Suprapubic skin (tissue), 4 donors: ENCODE results near the gene MED26. TPM values are rescaled to one million over a fixed set of nuclear protein-coding genes. Genes with fewer than 3 reads are reported as not detected.
A peak's percentile ranks its signal among the peaks of the same experiment; 100 is the strongest.

Source experiments
- DNase-seq, 2 donors: peaks; one replicate each; pipeline ENCODE4 v3.0.0-alpha.2; 2019; ENCODE audit warnings: low spot score in 2 of 2
- H3K27ac ChIP-seq: fragments of 200-600 bp; sonication (generic); one replicate; pipeline ENCODE4 v1.5.1; 2019
- H3K27me3 ChIP-seq: fragments of 200-600 bp; sonication (generic); one replicate; pipeline ENCODE4 v1.5.1; 2019
- H3K36me3 ChIP-seq: fragments of 200-600 bp; sonication (generic); one replicate; pipeline ENCODE4 v1.5.1; 2019
- H3K4me1 ChIP-seq: fragments of 200-600 bp; sonication (generic); one replicate; pipeline ENCODE4 v1.5.1; 2019
- H3K4me3 ChIP-seq: fragments of 200-600 bp; sonication (generic); one replicate; pipeline ENCODE4 v1.5.1; 2019; ENCODE audit warnings: mild to moderate bottlenecking
- H3K9me3 ChIP-seq: fragments of 200-600 bp; sonication (generic); one replicate; pipeline ENCODE4 v1.5.1; 2019
- CTCF ChIP-seq, 2 donors: fragments of 200-600 bp in 1 of 2; fragments of 450-650 bp in 1 of 2; sonication (generic) in 1 of 2; IDR thresholded peaks; one replicate each; pipeline ENCODE4 v1.5.1; 2016 to 2019; ENCODE audit warnings: antibody characterized with exemption in 2 of 2, mild to moderate bottlenecking in 1 of 2, moderate library complexity in 1 of 2
- EP300 ChIP-seq: sonication (generic); formaldehyde crosslinking; IDR thresholded peaks from one replicate; pipeline ENCODE4 v1.6.1; 2017; ENCODE audit warnings: antibody characterized with exemption
- POLR2A ChIP-seq, 2 donors: fragments of 450-650 bp; IDR thresholded peaks; one replicate each; pipeline ENCODE4 v1.6.1; 2017; ENCODE audit warnings: antibody characterized with exemption in 2 of 2, mild to moderate bottlenecking in 2 of 2, moderate library complexity in 2 of 2
- POLR2AphosphoS5 ChIP-seq, 3 donors: sonication (generic); formaldehyde crosslinking; IDR thresholded peaks; one replicate each; pipeline ENCODE4 v1.6.1; 2017; ENCODE audit warnings: antibody characterized with exemption in 3 of 3
- WGBS: methylation state at CpG from one replicate; pipeline ENCODE4 v1.1.5; 2018; 5-methylcytosine and 5-hydroxymethylcytosine counted together
- total RNA-seq, 4 donors: library from RNA; depleted of rRNA; stranded (reverse); fragments of >200 nt; gene quantifications; one replicate each; pipeline ENCODE4 v1.1.0, GENCODE V29; 2016

Gene MED26
- total RNA-seq, 4 donors from 2014 or later = 13.1 to 15.4 (median 14.6) TPM

- Histone ChIP-seq H3K9me3 (no peaks in the 10 kb centered on the region), H3K4me3 (no peak overlapping the region), H3K4me1 (peaks cover 76% of the 10 kb centered on the region), H3K36me3 (no peaks in the 10 kb centered on the region), H3K27me3 (no peaks in the 10 kb centered on the region), H3K27ac (no peak overlapping the region)
- no peak for TF ChIP-seq POLR2AphosphoS5 (IDR thresholded peaks at IDR 0.05)
- no peak for DNase-seq
- 78% methylated on average over 4 of the region's 10 CpGs for WGBS
Observed at GRCh38 chr19:16591803-16592556, 36.0 kb downstream of the MED26 start.

GRCh38 chr19:16590876-16591802 lies 36.9 kb downstream of the MED26 start:
- TF ChIP-seq POLR2A (IDR thresholded peaks at IDR 0.05) = no peak
- no peak for TF ChIP-seq POLR2AphosphoS5 (IDR thresholded peaks at IDR 0.05)
- no peak for TF ChIP-seq EP300
- no peak for TF ChIP-seq CTCF (IDR thresholded peaks at IDR 0.05)
- 87% methylated on average over 6 of the region's 9 CpGs for WGBS
- no peak for DNase-seq
- Histone ChIP-seq H3K27ac (no peak overlapping the region), H3K4me3 (no peak overlapping the region), H3K36me3 (no peaks in the 10 kb centered on the region), H3K27me3 (no peaks in the 10 kb centered on the region), H3K4me1 (peaks cover 84% of the 10 kb centered on the region), H3K9me3 (no peaks in the 10 kb centered on the region)

- H3K4me3 ChIP-seq = no peak overlapping the region
- no peaks in the 10 kb centered on the region for H3K9me3 ChIP-seq
- no peaks in the 10 kb centered on the region for H3K27me3 ChIP-seq
- 49% methylated on average over 3 of the region's 3 CpGs for WGBS
- H3K27ac ChIP-seq = no peak overlapping the region
- TF ChIP-seq EP300 = no peak
- no peak for TF ChIP-seq POLR2AphosphoS5 (IDR thresholded peaks at IDR 0.05)
- TF ChIP-seq CTCF (IDR thresholded peaks at IDR 0.05) = no peak
- no peak for TF ChIP-seq POLR2A (IDR thresholded peaks at IDR 0.05)
- peaks cover 88% of the 10 kb centered on the region for H3K4me1 ChIP-seq
- peak in 1 of 2 donors; percentile 61 for DNase-seq
- H3K36me3 ChIP-seq = no peaks in the 10 kb centered on the region
Observed at GRCh38 chr19:16589917-16590316, 38.1 kb downstream of the MED26 start.

- TF ChIP-seq POLR2A (IDR thresholded peaks at IDR 0.05) = no peak
- TF ChIP-seq CTCF (IDR thresholded peaks at IDR 0.05) = no peak
- TF ChIP-seq POLR2AphosphoS5 (IDR thresholded peaks at IDR 0.05) = no peak
- TF ChIP-seq EP300 = no peak
- DNase-seq = peak in 1 of 2 donors; percentile 49
- WGBS = 87% methylated on average over 10 of the region's 11 CpGs
- no peaks in the 10 kb centered on the region for H3K36me3 ChIP-seq
- no peak overlapping the region for H3K27ac ChIP-seq
- no peaks in the 10 kb centered on the region for H3K27me3 ChIP-seq
- H3K4me1 ChIP-seq = peaks cover 89% of the 10 kb centered on the region
- no peaks in the 10 kb centered on the region for H3K9me3 ChIP-seq
- H3K4me3 ChIP-seq = no peak overlapping the region
Observed at GRCh38 chr19:16588824-16589577, 39.0 kb downstream of the MED26 start.
